NCI-H2081 treated with DMSO at 0.1 percent for 48 hours (cell line): ENCODE results near the gene MCCD1.

Experiments
- DNase-seq: peaks from one replicate; lab custom pipeline; 2025; lab: John Stamatoyannopoulos, UW

Gene MCCD1

DNA sequence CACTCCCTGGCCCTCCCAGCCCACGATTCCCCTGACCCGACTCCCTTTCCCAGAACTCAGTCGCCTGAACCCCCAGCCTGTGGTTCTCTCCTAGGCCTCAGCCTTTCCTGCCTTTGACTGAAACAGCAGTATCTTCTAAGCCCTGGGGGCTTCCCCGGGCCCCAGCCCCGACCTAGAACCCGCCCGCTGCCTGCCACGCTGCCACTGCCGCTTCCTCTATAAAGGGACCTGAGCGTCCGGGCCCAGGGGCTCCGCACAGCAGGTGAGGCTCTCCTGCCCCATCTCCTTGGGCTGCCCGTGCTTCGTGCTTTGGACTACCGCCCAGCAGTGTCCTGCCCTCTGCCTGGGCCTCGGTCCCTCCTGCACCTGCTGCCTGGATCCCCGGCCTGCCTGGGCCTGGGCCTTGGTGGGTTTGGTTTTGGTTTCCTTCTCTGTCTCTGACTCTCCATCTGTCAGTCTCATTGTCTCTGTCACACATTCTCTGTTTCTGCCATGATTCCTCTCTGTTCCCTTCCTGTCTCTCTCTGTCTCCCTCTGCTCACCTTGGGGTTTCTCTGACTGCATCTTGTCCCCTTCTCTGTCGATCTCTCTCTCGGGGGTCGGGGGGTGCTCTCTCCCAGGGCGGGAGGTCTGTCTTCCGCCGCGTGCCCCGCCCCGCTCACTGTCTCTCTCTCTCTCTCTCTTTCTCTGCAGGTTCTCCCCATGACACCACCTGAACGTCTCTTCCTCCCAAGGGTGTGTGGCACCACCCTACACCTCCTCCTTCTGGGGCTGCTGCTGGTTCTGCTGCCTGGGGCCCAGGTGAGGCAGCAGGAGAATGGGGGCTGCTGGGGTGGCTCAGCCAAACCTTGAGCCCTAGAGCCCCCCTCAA, 43.5 kb downstream of the MCCD1 start, which contains the start of gene LTA:
Gene LTA, plus strand, starts transcription at position 249 of the 871 bp plus-strand sequence. Its CDS starts 454 bp downstream, at position 703.
- DNase-seq = no peak

DNA sequence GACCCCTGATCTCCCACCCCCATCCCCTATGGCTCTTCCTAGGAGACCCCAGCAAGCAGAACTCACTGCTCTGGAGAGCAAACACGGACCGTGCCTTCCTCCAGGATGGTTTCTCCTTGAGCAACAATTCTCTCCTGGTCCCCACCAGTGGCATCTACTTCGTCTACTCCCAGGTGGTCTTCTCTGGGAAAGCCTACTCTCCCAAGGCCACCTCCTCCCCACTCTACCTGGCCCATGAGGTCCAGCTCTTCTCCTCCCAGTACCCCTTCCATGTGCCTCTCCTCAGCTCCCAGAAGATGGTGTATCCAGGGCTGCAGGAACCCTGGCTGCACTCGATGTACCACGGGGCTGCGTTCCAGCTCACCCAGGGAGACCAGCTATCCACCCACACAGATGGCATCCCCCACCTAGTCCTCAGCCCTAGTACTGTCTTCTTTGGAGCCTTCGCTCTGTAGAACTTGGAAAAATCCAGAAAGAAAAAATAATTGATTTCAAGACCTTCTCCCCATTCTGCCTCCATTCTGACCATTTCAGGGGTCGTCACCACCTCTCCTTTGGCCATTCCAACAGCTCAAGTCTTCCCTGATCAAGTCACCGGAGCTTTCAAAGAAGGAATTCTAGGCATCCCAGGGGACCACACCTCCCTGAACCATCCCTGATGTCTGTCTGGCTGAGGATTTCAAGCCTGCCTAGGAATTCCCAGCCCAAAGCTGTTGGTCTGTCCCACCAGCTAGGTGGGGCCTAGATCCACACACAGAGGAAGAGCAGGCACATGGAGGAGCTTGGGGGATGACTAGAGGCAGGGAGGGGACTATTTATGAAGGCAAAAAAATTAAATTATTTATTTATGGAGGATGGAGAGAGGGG, 44.7 kb downstream of the MCCD1 start:
- DNase-seq = no peak

GRCh38 chr6:31574106-31575061, 45.6 kb downstream of the MCCD1 start:
- DNase-seq = no peak

DNA sequence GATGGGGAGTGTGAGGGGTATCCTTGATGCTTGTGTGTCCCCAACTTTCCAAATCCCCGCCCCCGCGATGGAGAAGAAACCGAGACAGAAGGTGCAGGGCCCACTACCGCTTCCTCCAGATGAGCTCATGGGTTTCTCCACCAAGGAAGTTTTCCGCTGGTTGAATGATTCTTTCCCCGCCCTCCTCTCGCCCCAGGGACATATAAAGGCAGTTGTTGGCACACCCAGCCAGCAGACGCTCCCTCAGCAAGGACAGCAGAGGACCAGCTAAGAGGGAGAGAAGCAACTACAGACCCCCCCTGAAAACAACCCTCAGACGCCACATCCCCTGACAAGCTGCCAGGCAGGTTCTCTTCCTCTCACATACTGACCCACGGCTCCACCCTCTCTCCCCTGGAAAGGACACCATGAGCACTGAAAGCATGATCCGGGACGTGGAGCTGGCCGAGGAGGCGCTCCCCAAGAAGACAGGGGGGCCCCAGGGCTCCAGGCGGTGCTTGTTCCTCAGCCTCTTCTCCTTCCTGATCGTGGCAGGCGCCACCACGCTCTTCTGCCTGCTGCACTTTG, 46.7 kb downstream of the MCCD1 start, which contains the start of gene TNF:
Gene TNF, plus strand, starts transcription at position 231 of the 567 bp plus-strand sequence. Its CDS starts 177 bp downstream, at position 408.
- no peak for DNase-seq

GRCh38 chr6:31575952-31576685, 47.4 kb downstream of the MCCD1 start:
- DNase-seq = no peak

DNA sequence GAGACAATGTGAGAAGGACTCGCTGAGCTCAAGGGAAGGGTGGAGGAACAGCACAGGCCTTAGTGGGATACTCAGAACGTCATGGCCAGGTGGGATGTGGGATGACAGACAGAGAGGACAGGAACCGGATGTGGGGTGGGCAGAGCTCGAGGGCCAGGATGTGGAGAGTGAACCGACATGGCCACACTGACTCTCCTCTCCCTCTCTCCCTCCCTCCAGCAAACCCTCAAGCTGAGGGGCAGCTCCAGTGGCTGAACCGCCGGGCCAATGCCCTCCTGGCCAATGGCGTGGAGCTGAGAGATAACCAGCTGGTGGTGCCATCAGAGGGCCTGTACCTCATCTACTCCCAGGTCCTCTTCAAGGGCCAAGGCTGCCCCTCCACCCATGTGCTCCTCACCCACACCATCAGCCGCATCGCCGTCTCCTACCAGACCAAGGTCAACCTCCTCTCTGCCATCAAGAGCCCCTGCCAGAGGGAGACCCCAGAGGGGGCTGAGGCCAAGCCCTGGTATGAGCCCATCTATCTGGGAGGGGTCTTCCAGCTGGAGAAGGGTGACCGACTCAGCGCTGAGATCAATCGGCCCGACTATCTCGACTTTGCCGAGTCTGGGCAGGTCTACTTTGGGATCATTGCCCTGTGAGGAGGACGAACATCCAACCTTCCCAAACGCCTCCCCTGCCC, 48.3 kb downstream of the MCCD1 start:
- no peak for DNase-seq

DNA sequence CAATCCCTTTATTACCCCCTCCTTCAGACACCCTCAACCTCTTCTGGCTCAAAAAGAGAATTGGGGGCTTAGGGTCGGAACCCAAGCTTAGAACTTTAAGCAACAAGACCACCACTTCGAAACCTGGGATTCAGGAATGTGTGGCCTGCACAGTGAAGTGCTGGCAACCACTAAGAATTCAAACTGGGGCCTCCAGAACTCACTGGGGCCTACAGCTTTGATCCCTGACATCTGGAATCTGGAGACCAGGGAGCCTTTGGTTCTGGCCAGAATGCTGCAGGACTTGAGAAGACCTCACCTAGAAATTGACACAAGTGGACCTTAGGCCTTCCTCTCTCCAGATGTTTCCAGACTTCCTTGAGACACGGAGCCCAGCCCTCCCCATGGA, 48.8 kb downstream of the MCCD1 start:
- DNase-seq = no peak

GRCh38 chr6:31578184-31579118, 49.7 kb downstream of the MCCD1 start:
- no peak for DNase-seq

GRCh38 chr6:31579119-31579505, 50.4 kb downstream of the MCCD1 start:
- DNase-seq = no peak
